ENCODE measurements around the gene CUX1. TPM values are rescaled to one million over a fixed set of nuclear protein-coding genes. Genes with fewer than 3 reads are reported as not detected.

CUX1 gene
- total and polyA plus RNA-seq, 2 donors (not counting 1 experiment from before 2014, with no cell fraction given): 22.7 to 38.1 TPM

DNA sequence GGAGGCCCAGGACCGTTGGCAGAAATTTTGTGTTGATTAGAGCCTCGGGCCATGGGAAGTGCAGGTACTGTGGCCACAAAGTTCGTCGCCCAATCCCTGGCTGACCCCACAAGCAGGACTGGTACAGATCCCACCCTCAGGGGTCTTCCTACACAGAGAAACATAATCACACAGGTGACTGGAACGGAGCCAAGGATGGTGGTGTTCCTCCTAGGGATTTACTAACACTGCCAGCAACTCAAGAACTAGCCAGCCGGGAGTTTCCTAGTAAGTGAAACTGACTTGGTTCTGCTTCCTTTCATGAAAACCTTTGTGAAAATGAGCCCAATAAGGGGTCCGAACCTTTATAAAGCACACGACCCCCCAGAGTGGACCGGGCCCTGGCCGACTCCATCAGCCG is 5.7 kb downstream of the CUX1 start:
- Histone ChIP-seq H4K20me1 (ENCODE audit: control insufficient read depth, extremely low read depth, insufficient read depth, low read length) (no peaks in the 10 kb centered on the region), H3K4me1 (ENCODE audit: control insufficient read depth, extremely low read depth, insufficient read depth, low read length) (no peaks in the 10 kb centered on the region), H3K4me2 (ENCODE audit: extremely low read depth, insufficient read depth, low read length) (no peak overlapping the region), H2AFZ (ENCODE audit: low read length) (no peak overlapping the region), H3K9me3 (ENCODE audit: control insufficient read depth, insufficient read depth, low read depth, low read length) (no peaks in the 10 kb centered on the region), H3K36me3 (ENCODE audit: control insufficient read depth, insufficient read depth, low read length) (no peaks in the 10 kb centered on the region), H3K4me3 (replicated peaks in 1 of 4; ENCODE audit: control extremely low read depth in 1 of 4, insufficient read depth in 1 of 4, low read depth in 3 of 4, low read length in 4 of 4) (no peak overlapping the region), H3K27ac (ENCODE audit: insufficient read depth, low read length) (no peak overlapping the region), H3K9ac (ENCODE audit: insufficient read depth, low read length) (no peak overlapping the region), H3K79me2 (ENCODE audit: control insufficient read depth, insufficient read depth, low read length) (peaks cover 42% of the 10 kb centered on the region), H3K27me3 (ENCODE audit: control insufficient read depth, insufficient read depth, low read length) (no peaks in the 10 kb centered on the region)
- DNase-seq (ENCODE audit: low read depth in 2 of 2): no peak
- TF ChIP-seq, protein P1, sequence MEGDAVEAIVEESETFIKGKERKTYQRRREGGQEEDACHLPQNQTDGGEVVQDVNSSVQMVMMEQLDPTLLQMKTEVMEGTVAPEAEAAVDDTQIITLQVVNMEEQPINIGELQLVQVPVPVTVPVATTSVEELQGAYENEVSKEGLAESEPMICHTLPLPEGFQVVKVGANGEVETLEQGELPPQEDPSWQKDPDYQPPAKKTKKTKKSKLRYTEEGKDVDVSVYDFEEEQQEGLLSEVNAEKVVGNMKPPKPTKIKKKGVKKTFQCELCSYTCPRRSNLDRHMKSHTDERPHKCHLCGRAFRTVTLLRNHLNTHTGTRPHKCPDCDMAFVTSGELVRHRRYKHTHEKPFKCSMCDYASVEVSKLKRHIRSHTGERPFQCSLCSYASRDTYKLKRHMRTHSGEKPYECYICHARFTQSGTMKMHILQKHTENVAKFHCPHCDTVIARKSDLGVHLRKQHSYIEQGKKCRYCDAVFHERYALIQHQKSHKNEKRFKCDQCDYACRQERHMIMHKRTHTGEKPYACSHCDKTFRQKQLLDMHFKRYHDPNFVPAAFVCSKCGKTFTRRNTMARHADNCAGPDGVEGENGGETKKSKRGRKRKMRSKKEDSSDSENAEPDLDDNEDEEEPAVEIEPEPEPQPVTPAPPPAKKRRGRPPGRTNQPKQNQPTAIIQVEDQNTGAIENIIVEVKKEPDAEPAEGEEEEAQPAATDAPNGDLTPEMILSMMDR (conservative IDR thresholded peaks at IDR 0.05 in 1 of 2, IDR thresholded peaks at IDR 0.05 in 1 of 2; ENCODE audit: low read depth in 1 of 2, low read length in 2 of 2): no peak

DNA sequence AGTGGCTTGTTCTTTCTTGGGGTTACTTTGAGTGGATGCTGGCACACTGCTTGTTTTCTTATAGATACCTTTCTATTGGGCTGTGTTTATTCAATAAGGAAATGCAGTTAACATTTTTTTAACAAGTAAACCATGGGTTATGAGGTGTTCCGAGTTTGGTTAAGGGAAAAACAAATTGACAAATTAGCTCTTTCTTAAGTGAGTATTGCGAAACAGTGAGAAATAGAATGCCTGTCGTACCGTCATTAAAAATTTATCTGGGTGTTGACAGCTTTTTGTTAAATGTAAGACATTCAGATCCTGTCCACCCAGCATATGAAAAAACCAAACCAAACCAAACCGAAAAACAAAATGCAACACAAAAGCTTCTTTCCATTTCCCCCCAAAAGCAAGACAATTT is 6.2 kb downstream of the CUX1 start:
- no peaks in the 10 kb centered on the region for H3K36me3 ChIP-seq (ENCODE audit: control insufficient read depth, insufficient read depth, low read length)
- no peak overlapping the region for H2AFZ ChIP-seq (ENCODE audit: low read length)
- H3K79me2 ChIP-seq (ENCODE audit: control insufficient read depth, insufficient read depth, low read length): peaks cover 41% of the 10 kb centered on the region
- H3K4me1 ChIP-seq (ENCODE audit: control insufficient read depth, extremely low read depth, insufficient read depth, low read length): no peaks in the 10 kb centered on the region
- H3K27ac ChIP-seq (ENCODE audit: insufficient read depth, low read length): no peak overlapping the region
- H3K27me3 ChIP-seq (ENCODE audit: control insufficient read depth, insufficient read depth, low read length): no peaks in the 10 kb centered on the region
- no peak overlapping the region for H3K4me3 ChIP-seq (replicated peaks in 1 of 4; ENCODE audit: control extremely low read depth in 1 of 4, insufficient read depth in 1 of 4, low read depth in 3 of 4, low read length in 4 of 4)
- H4K20me1 ChIP-seq (ENCODE audit: control insufficient read depth, extremely low read depth, insufficient read depth, low read length): no peaks in the 10 kb centered on the region
- H3K9ac ChIP-seq (ENCODE audit: insufficient read depth, low read length): no peak overlapping the region
- TF ChIP-seq EZH2 (IDR thresholded peaks at IDR 0.05; ENCODE audit: low read length, missing control alignments): no peak
- TF ChIP-seq, protein P1 (conservative IDR thresholded peaks at IDR 0.05 in 1 of 2, IDR thresholded peaks at IDR 0.05 in 1 of 2; ENCODE audit: low read depth in 1 of 2, low read length in 2 of 2): no peak
- no peaks in the 10 kb centered on the region for H3K9me3 ChIP-seq (ENCODE audit: control insufficient read depth, insufficient read depth, low read depth, low read length)
- DNase-seq (ENCODE audit: low read depth in 2 of 2): no peak
- no peak overlapping the region for H3K4me2 ChIP-seq (ENCODE audit: extremely low read depth, insufficient read depth, low read length)

DNA sequence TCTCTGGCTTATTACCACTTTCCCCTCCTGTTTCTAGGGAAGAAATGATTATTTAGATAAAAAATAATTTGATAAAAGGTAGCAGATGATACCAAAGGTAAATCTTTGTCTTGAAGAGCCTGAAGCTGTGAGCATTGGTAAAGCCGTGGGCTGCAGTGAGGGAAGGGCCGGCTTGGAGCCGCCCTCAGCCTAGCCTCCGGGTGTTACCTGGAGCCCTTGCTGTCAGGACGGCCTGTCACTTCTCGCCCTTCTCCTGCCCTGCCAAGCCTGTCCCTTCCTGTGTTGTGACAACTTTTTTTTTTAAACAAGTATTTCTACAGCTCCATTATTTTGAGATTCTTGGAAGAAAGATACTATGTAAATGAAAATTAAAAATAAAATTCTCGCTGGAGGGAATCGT is 7.0 kb downstream of the CUX1 start:
- no peak overlapping the region for H2AFZ ChIP-seq (ENCODE audit: low read length)
- no peaks in the 10 kb centered on the region for H3K27me3 ChIP-seq (ENCODE audit: control insufficient read depth, insufficient read depth, low read length)
- H3K4me2 ChIP-seq (ENCODE audit: extremely low read depth, insufficient read depth, low read length): no peak overlapping the region
- H4K20me1 ChIP-seq (ENCODE audit: control insufficient read depth, extremely low read depth, insufficient read depth, low read length): no peaks in the 10 kb centered on the region
- H3K4me3 ChIP-seq (replicated peaks in 1 of 4; ENCODE audit: control extremely low read depth in 1 of 4, insufficient read depth in 1 of 4, low read depth in 3 of 4, low read length in 4 of 4): no peak overlapping the region
- DNase-seq (ENCODE audit: low read depth in 2 of 2): no peak
- H3K36me3 ChIP-seq (ENCODE audit: control insufficient read depth, insufficient read depth, low read length): no peaks in the 10 kb centered on the region
- H3K27ac ChIP-seq (ENCODE audit: insufficient read depth, low read length): no peak overlapping the region
- peaks cover 43% of the 10 kb centered on the region for H3K79me2 ChIP-seq (ENCODE audit: control insufficient read depth, insufficient read depth, low read length)
- TF ChIP-seq EZH2 (IDR thresholded peaks at IDR 0.05; ENCODE audit: low read length, missing control alignments): no peak
- TF ChIP-seq, protein P1 (conservative IDR thresholded peaks at IDR 0.05 in 1 of 2, IDR thresholded peaks at IDR 0.05 in 1 of 2; ENCODE audit: low read depth in 1 of 2, low read length in 2 of 2): no peak
- H3K4me1 ChIP-seq (ENCODE audit: control insufficient read depth, extremely low read depth, insufficient read depth, low read length): no peaks in the 10 kb centered on the region
- no peaks in the 10 kb centered on the region for H3K9me3 ChIP-seq (ENCODE audit: control insufficient read depth, insufficient read depth, low read depth, low read length)
- H3K9ac ChIP-seq (ENCODE audit: insufficient read depth, low read length): no peak overlapping the region

Measured in fibroblast of lung (primary cell).